Right lobe of liver (tissue), 6 donors: ENCODE data around the gene DEPDC5. TPM values are rescaled to one million over a fixed set of nuclear protein-coding genes. Genes with fewer than 3 reads are reported as not detected.

Source experiments
- ATAC-seq, 4 donors: fragments of 200-7000 bp; cut with Tn5 transposase; one replicate each; pipeline ENCODE4 v1.9.1; 2020; ENCODE audit warnings: mild to moderate bottlenecking in 4 of 4, moderate library complexity in 4 of 4
- DNase-seq, 3 donors: peaks; one replicate each; pipeline ENCODE4 v3.0.0-alpha.2; 2020
- H3K27ac ChIP-seq, 3 donors: fragments of 200-600 bp; one replicate each; pipeline ENCODE4 v1.8.0; 2022
- H3K27me3 ChIP-seq, 2 donors: fragments of 200-600 bp; one replicate each; pipeline ENCODE4 v1.8.0; 2022
- H3K36me3 ChIP-seq, 4 donors: fragments of 200-600 bp; sonication (generic) in 1 of 4; one replicate each; pipeline versions ENCODE4 v1.5.1 to v1.8.0; 2017 to 2022; ENCODE audit warnings: control low read depth in 1 of 4
- H3K4me1 ChIP-seq, 4 donors: fragments of 200-600 bp; sonication (generic) in 1 of 4; one replicate each; pipeline versions ENCODE4 v1.5.1 to v1.8.0; 2017 to 2022; ENCODE audit warnings: control low read depth in 1 of 4
- H3K4me3 ChIP-seq, 3 donors: fragments of 200-600 bp; one replicate each; pipeline ENCODE4 v1.8.0; 2022
- H3K9me3 ChIP-seq, 4 donors: fragments of 200-600 bp; sonication (generic) in 1 of 4; one replicate each; pipeline versions ENCODE4 v1.5.1 to v1.8.0; 2017 to 2022; ENCODE audit warnings: control low read depth in 1 of 4
- POLR2A ChIP-seq: fragments of 450-650 bp; IDR thresholded peaks from one replicate; pipeline ENCODE4 v1.6.1; 2017; ENCODE audit warnings: antibody characterized with exemption, mild to moderate bottlenecking
- WGBS: methylation state at CpG from one replicate; pipeline ENCODE4 v1.1.6; 2018; ENCODE audit warnings: low coverage, low lambda C conversion rate; ENCODE audit not compliant: insufficient coverage; ENCODE audit errors: missing lambda C conversion rate; 5-methylcytosine and 5-hydroxymethylcytosine counted together
- intact Hi-C, 2 donors: fragments of 100-400 bp; cut with DNase I; formaldehyde crosslinking; loops; one replicate each; pipeline versions ENCODE4 v1.11.2 to v1.14.1; 2022
- total RNA-seq, 6 experiments: library from RNA; depleted of rRNA in 2 of 6; stranded (reverse); fragments of >200 nt in 2 of 6; fragmentation: NEBNext Ultra II Directional in 3 of 6; extraction: Animal tissue kit (Norgen Biotek cat#: 25700) in 3 of 6; gene quantifications; one replicate each; pipeline versions ENCODE4 v1.1.0 to v1.2.4, GENCODE V29; 2016 to 2023
- TF ChIP-seq, protein P1 (sequence below), 4 donors: fragments of 200-600 bp in 3 of 4; fragments of 450-650 bp in 1 of 4; IDR thresholded peaks; one replicate each; pipeline versions ENCODE4 v1.5.1 to v1.8.0; 2016 to 2022; ENCODE audit warnings: antibody characterized with exemption in 4 of 4, mild to moderate bottlenecking in 2 of 4
- donor health status: DM: no; HTN: yes; CAD: no.
- donor health status: DM: no; HTN: no; CAD: no.
- donor health status: DM: no; HTN: no; CAD: no.
- donor health status: DM: no; HTN: yes; CAD: no.
- donor health status: DM: no; HTN: yes; CAD: no.

Gene DEPDC5
- total RNA-seq, 6 experiments from 2014 or later: 9.1 to 22.9 (median 14.6) TPM

DNA sequence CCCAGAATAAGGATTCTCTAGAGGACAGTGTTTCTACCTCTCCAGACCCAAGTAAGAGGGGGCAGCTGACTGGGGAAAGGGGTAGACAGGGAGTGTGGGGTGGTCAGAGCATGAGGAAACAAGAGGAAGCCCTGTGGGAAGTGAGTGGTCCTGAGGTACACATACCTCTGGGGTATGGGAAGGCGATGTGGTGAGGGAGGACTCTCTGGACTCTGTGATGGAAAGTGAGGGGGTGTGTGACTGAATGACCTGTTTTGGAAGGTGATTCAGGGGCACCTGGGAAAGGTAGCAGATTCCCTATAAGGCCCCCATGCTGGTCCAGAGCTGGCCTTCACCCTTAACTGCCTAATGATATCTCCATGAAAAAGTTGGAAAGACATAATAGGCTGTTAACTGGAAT is 80.1 kb downstream of the DEPDC5 start:
- Histone ChIP-seq H3K36me3 (peaks cover 0 to 21% (median 4%) of the 10 kb centered on the region in 4 donors), H3K27ac (peak overlapping the region in 1 of 3 donors; percentile 55), H3K9me3 (no peaks in the 10 kb centered on the region), H3K4me3 (peak overlapping the region in 2 of 3 donors; percentile 15 to 23), H3K4me1 (peaks cover 0 to 41% (median 8%) of the 10 kb centered on the region in 4 donors), H3K27me3 (no peaks in the 10 kb centered on the region)
- 20% methylated on average over 1 of the region's 1 CpG for WGBS
- intact Hi-C loops: no loop called here
- DNase-seq (no peak), ATAC-seq (peak; percentile 23 to 60 (median 44))
- no peak for TF ChIP-seq POLR2A
- TF ChIP-seq, protein P1, sequence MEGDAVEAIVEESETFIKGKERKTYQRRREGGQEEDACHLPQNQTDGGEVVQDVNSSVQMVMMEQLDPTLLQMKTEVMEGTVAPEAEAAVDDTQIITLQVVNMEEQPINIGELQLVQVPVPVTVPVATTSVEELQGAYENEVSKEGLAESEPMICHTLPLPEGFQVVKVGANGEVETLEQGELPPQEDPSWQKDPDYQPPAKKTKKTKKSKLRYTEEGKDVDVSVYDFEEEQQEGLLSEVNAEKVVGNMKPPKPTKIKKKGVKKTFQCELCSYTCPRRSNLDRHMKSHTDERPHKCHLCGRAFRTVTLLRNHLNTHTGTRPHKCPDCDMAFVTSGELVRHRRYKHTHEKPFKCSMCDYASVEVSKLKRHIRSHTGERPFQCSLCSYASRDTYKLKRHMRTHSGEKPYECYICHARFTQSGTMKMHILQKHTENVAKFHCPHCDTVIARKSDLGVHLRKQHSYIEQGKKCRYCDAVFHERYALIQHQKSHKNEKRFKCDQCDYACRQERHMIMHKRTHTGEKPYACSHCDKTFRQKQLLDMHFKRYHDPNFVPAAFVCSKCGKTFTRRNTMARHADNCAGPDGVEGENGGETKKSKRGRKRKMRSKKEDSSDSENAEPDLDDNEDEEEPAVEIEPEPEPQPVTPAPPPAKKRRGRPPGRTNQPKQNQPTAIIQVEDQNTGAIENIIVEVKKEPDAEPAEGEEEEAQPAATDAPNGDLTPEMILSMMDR (IDR thresholded peaks at IDR 0.05): no peak

DNA sequence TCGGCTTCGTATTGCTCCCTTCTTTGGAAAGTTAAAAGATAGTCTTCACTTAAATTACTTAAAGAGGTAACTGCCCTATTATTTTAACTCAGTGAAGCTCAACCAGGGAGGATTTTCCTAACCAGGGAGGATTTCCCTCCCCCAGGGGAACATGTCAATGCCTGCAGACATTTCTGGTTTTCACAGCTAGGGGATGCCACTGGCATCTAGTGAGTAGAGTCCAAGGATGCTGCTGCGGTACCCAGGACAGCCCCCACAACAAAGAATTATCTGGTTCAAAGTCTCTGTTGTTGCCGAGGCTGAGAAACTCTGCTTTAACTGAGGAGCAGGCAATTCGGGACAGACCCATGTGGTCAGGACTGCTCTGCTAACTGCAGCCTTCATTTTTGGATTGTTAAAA is 82.2 kb downstream of the DEPDC5 start:
- intact Hi-C loops: no loop called here
- WGBS: 78% methylated on average over 4 of the region's 5 CpGs
- ATAC-seq: no peak

DNA sequence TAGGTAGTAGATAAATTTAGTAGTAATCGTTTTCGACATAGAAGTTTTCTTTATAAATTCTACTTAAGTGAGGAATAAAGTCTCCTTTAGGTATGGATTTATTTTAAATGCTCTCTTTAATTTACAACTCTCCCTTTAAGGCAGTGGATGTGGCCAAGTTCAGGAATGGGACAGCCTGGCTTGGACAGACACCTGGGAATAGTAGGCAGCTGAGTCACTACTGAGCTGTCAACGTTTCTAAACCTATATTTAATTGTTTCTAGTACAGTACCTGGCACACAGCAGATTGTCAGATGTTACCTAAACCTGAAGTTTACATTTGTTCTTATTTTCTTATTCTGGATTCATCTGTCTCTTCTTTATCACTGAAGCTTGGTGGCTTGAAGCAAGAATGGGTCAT is 85.1 kb downstream of the DEPDC5 start:
- 78% methylated on average over 3 of the region's 3 CpGs for WGBS
- Histone ChIP-seq H3K9me3 (no peaks in the 10 kb centered on the region), H3K27ac (no peak overlapping the region), H3K27me3 (no peaks in the 10 kb centered on the region), H3K4me3 (no peak overlapping the region), H3K36me3 (peaks cover 0 to 47% (median 6%) of the 10 kb centered on the region in 4 donors), H3K4me1 (peaks cover 0 to 15% (median 2%) of the 10 kb centered on the region in 4 donors)
- ATAC-seq (no peak), DNase-seq (no peak)
- intact Hi-C loops: no loop called here
- no peak for TF ChIP-seq POLR2A
- TF ChIP-seq, protein P1 (IDR thresholded peaks at IDR 0.05): no peak

More for the DNA sequence above, 82.2 kb downstream of the DEPDC5 start:
- TF ChIP-seq, protein P1 (IDR thresholded peaks at IDR 0.05): no peak
- no peak for TF ChIP-seq POLR2A
- Histone ChIP-seq H3K27me3 (no peaks in the 10 kb centered on the region), H3K4me3 (no peak overlapping the region), H3K36me3 (peaks cover 0 to 34% (median 6%) of the 10 kb centered on the region in 4 donors), H3K4me1 (peaks cover 0 to 28% (median 7%) of the 10 kb centered on the region in 4 donors), H3K9me3 (no peaks in the 10 kb centered on the region), H3K27ac (no peak overlapping the region)
- no peak for DNase-seq

DNA sequence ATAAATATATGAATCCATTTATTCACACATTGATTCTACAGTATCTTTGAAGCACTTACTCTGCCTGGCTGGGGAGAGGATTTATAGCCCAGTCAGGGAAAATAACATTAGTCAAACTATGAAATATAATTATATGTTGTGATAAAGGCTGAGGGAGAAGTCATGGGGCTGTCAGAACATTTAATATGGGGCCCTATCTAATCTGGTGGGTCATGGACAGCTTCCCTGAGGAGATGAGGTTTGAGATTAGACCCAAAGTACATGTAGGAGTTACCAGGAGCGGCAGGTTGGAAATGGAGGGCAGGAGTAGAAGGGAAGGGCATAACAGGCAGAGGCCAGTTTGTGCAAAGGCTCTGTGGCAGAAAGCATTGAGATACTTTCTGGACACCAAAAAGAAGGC is 86.2 kb downstream of the DEPDC5 start:
- intact Hi-C loops: no loop called here
- H3K36me3 ChIP-seq: peaks cover 0 to 57% (median 12%) of the 10 kb centered on the region in 4 donors
- 100% methylated on average over 1 of the region's 1 CpG for WGBS
- DNase-seq (no peak), ATAC-seq (no peak)
- no peaks in the 10 kb centered on the region for H3K9me3 ChIP-seq
- no peak for TF ChIP-seq POLR2A
- TF ChIP-seq, protein P1 (IDR thresholded peaks at IDR 0.05): no peak
- H3K4me1 ChIP-seq: peaks cover 0 to 6% (median 0%) of the 10 kb centered on the region in 4 donors
- H3K27me3 ChIP-seq: no peaks in the 10 kb centered on the region
- no peak overlapping the region for H3K4me3 ChIP-seq
- no peak overlapping the region for H3K27ac ChIP-seq

DNA sequence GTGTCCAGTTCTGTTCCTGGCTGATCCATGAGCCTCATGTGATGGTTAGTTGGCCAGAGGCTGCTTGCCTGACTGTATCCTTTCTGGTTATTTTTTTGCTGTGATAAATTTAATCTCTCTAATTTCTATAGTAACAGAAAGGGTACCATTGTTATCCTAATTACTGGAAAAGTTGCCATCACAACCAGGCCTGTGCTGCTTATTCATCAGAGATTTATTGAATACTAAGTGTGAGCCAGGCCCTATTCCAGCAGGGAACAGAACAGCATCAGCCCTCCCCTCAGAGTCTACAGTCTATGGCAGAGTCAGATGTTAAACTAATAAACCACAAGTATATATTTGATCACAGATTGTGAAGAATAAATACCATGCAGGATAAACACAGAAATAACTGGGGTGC is 86.8 kb downstream of the DEPDC5 start:
- H3K27me3 ChIP-seq: no peaks in the 10 kb centered on the region
- no peaks in the 10 kb centered on the region for H3K9me3 ChIP-seq
- DNase-seq (no peak), ATAC-seq (no peak)
- peaks cover 0 to 63% (median 13%) of the 10 kb centered on the region in 4 donors for H3K36me3 ChIP-seq
- TF ChIP-seq POLR2A: no peak
- TF ChIP-seq, protein P1 (IDR thresholded peaks at IDR 0.05): no peak
- no peak overlapping the region for H3K27ac ChIP-seq
- intact Hi-C loops: no loop called here
- no peak overlapping the region for H3K4me3 ChIP-seq
- H3K4me1 ChIP-seq: peaks cover 0 to 6% (median 0%) of the 10 kb centered on the region in 4 donors
